ENCODE measurements around the gene MYH14. TPM values are rescaled to one million over a fixed set of nuclear protein-coding genes. Genes with fewer than 3 reads are reported as not detected.

MYH14 gene
- total RNA-seq, 3 donors from 2014 or later: 16.6 to 24.7 (median 19.3) TPM

DNA sequence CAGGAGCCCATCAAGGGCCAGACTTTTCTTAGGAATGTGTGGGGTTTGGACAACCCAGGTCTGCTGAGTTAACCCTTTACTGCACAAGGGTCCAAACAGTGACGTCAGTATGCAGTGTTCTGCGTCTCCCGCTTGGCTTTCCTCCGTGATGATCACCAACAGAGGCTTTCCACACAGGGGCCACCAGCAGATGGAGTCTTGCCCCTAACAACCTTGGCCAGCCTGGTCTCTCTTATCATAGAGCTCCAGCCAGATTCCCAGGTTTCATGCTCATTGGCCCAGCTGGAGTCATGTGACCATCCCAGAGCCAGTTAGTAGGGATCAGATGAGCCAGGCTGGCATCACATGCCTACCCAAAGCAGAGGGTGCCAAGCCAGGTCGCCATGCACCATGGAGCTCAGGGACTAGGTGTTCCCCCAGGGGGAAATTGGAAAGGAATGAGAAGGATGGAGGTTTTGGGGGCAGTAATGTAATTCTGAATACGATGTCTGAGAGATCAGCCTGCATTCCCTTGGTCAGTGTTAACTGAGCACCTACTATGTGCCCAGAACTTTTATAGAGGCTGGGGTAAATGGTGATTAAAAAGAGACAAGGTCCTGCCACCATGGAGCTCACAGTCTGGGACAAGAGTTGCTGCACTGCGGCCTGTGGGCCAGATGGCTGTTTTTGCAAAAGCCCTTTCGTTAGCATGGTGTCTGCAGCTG lies 61.2 kb downstream of the MYH14 start:
- H3K36me3 ChIP-seq: no peaks in the 10 kb centered on the region
- H3K9me3 ChIP-seq: no peaks in the 10 kb centered on the region
- no peak overlapping the region for H3K4me3 ChIP-seq
- TF ChIP-seq, protein P1, sequence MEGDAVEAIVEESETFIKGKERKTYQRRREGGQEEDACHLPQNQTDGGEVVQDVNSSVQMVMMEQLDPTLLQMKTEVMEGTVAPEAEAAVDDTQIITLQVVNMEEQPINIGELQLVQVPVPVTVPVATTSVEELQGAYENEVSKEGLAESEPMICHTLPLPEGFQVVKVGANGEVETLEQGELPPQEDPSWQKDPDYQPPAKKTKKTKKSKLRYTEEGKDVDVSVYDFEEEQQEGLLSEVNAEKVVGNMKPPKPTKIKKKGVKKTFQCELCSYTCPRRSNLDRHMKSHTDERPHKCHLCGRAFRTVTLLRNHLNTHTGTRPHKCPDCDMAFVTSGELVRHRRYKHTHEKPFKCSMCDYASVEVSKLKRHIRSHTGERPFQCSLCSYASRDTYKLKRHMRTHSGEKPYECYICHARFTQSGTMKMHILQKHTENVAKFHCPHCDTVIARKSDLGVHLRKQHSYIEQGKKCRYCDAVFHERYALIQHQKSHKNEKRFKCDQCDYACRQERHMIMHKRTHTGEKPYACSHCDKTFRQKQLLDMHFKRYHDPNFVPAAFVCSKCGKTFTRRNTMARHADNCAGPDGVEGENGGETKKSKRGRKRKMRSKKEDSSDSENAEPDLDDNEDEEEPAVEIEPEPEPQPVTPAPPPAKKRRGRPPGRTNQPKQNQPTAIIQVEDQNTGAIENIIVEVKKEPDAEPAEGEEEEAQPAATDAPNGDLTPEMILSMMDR (IDR thresholded peaks at IDR 0.05): no peak
- TF ChIP-seq POLR2A (IDR thresholded peaks at IDR 0.05): no peak
- no peak for TF ChIP-seq POLR2AphosphoS5 (IDR thresholded peaks at IDR 0.05)
- intact Hi-C loops (cut with DNase I; ENCODE audit: low total_unique reads): no loop called here
- H3K27me3 ChIP-seq: no peaks in the 10 kb centered on the region
- no peak for DNase-seq (ENCODE audit: low spot score in 2 of 2)
- H3K4me1 ChIP-seq: no peaks in the 10 kb centered on the region
- no peak overlapping the region for H3K27ac ChIP-seq

GRCh38 chr19:50266041-50266440 lies 62.6 kb downstream of the MYH14 start:
- TF ChIP-seq POLR2A (IDR thresholded peaks at IDR 0.05) (no peak), POLR2AphosphoS5 (IDR thresholded peaks at IDR 0.05) (no peak)
- TF ChIP-seq, protein P1 (IDR thresholded peaks at IDR 0.05): no peak
- Histone ChIP-seq H3K4me3 (no peak overlapping the region), H3K27me3 (no peaks in the 10 kb centered on the region), H3K9me3 (no peaks in the 10 kb centered on the region), H3K4me1 (no peaks in the 10 kb centered on the region), H3K27ac (no peak overlapping the region), H3K36me3 (no peaks in the 10 kb centered on the region)
- intact Hi-C loops (cut with DNase I; ENCODE audit: low total_unique reads): no loop called here
- no peak for DNase-seq (ENCODE audit: low spot score in 2 of 2)

GRCh38 chr19:50266896-50267295 lies 63.5 kb downstream of the MYH14 start:
- H3K36me3 ChIP-seq: no peaks in the 10 kb centered on the region
- no peaks in the 10 kb centered on the region for H3K27me3 ChIP-seq
- no peaks in the 10 kb centered on the region for H3K9me3 ChIP-seq
- intact Hi-C loops (cut with DNase I; ENCODE audit: low total_unique reads): no loop called here
- no peak for TF ChIP-seq POLR2A (IDR thresholded peaks at IDR 0.05)
- no peak for TF ChIP-seq POLR2AphosphoS5 (IDR thresholded peaks at IDR 0.05)
- TF ChIP-seq, protein P1 (IDR thresholded peaks at IDR 0.05): no peak
- no peak overlapping the region for H3K27ac ChIP-seq
- DNase-seq (ENCODE audit: low spot score in 2 of 2): no peak
- H3K4me1 ChIP-seq: no peaks in the 10 kb centered on the region
- no peak overlapping the region for H3K4me3 ChIP-seq

DNA sequence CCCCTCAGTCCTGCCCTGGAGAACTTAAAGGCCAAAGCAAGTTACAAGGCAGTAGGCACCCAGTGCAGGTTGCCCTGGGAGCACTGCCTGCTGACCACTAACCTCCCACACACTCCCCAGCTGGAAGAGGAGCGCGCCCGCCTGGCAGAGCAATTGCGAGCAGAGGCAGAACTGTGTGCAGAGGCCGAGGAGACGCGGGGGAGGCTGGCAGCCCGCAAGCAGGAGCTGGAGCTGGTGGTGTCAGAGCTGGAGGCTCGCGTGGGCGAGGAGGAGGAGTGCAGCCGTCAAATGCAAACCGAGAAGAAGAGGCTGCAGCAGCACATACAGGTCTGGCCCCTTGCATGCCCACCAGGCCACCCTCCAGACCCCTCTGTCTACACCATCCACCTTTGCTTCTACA lies 64.6 kb downstream of the MYH14 start:
- H3K4me3 ChIP-seq: no peak overlapping the region
- H3K27me3 ChIP-seq: no peaks in the 10 kb centered on the region
- H3K9me3 ChIP-seq: no peaks in the 10 kb centered on the region
- intact Hi-C loops (cut with DNase I; ENCODE audit: low total_unique reads): no loop called here
- H3K27ac ChIP-seq: no peak overlapping the region
- TF ChIP-seq POLR2A (IDR thresholded peaks at IDR 0.05) (no peak), POLR2AphosphoS5 (IDR thresholded peaks at IDR 0.05) (no peak)
- TF ChIP-seq, protein P1 (IDR thresholded peaks at IDR 0.05): no peak
- H3K36me3 ChIP-seq: no peaks in the 10 kb centered on the region
- H3K4me1 ChIP-seq: no peaks in the 10 kb centered on the region
- DNase-seq (ENCODE audit: low spot score in 2 of 2): no peak

- Histone ChIP-seq H3K4me1 (no peaks in the 10 kb centered on the region), H3K36me3 (no peaks in the 10 kb centered on the region), H3K27ac (no peak overlapping the region), H3K9me3 (no peaks in the 10 kb centered on the region), H3K27me3 (no peaks in the 10 kb centered on the region), H3K4me3 (no peak overlapping the region)
- TF ChIP-seq POLR2A (IDR thresholded peaks at IDR 0.05): no peak
- no peak for TF ChIP-seq POLR2AphosphoS5 (IDR thresholded peaks at IDR 0.05)
- TF ChIP-seq, protein P1 (IDR thresholded peaks at IDR 0.05): no peak
- intact Hi-C loops (cut with DNase I; ENCODE audit: low total_unique reads): no loop called here
- DNase-seq (ENCODE audit: low spot score in 2 of 2): no peak
Measured at GRCh38 chr19:50268501-50268900, 65.1 kb downstream of the MYH14 start.

Measured in breast epithelium (tissue), 4 donors.